Measurements from ENCODE around the gene IARS2.

GRCh38 chr1:220045356-220046051, 48.4 kb upstream of the IARS2 start:
- TF ChIP-seq POLR2AphosphoS5 (IDR thresholded peaks at IDR 0.05; ENCODE audit: low read depth, low read length) (no peak), POLR2A (IDR thresholded peaks at IDR 0.05; ENCODE audit: low read depth, low read length) (no peak), TAF1 (IDR thresholded peaks at IDR 0.05; ENCODE audit: borderline replicate concordance, low read depth, low read length) (no peak)
